Activated CD4-positive, alpha-beta T cell treated with anti-CD3 and anti-CD28 coated beads for 36 hours (primary cell): ENCODE results near the gene TRIM74. TPM values are rescaled to one million over a fixed set of nuclear protein-coding genes. Genes with fewer than 3 reads are reported as not detected.
"Not testable (repeated sequence)": the region's sequence is repeated elsewhere in the genome, so short reads cannot be mapped to it uniquely, and the experiment has no call there.

Source experiments
- ATAC-seq: fragments of 200-7000 bp; cut with Tn5 transposase; one replicate; pipeline ENCODE4 v1.10.0; 2021; ENCODE audit warnings: mild to moderate bottlenecking, moderate library complexity
- CTCF ChIA-PET: fragments of 350-600 bp; sonication (Branson Sonifier 250); formaldehyde crosslinking; loops from one replicate; lab custom pipeline; 2021; ENCODE audit warnings: antibody characterized with exemption; lab: Charles Lee
- POLR2A ChIA-PET: fragments of 350-600 bp; sonication (Branson Sonifier 250); formaldehyde crosslinking; loops from one replicate; lab custom pipeline; 2021; ENCODE audit warnings: antibody characterized with exemption, inconsistent platforms; lab: Charles Lee
- DNase-seq: peaks from one replicate; pipeline ENCODE4 v3.0.0-alpha.2; 2020
- H3K27ac Mint-ChIP-seq: one replicate; pipeline ENCODE4 v1.8.0; 2021; ENCODE audit warnings: mixed read lengths
- H3K27me3 Mint-ChIP-seq: one replicate; pipeline ENCODE4 v1.8.0; 2021; ENCODE audit warnings: mixed read lengths
- H3K36me3 Mint-ChIP-seq: one replicate; pipeline ENCODE4 v1.8.0; 2021; ENCODE audit warnings: low read depth, mixed read lengths
- H3K4me1 Mint-ChIP-seq: one replicate; pipeline ENCODE4 v1.8.0; 2021; ENCODE audit warnings: mixed read lengths
- H3K4me3 Mint-ChIP-seq: one replicate; pipeline ENCODE4 v1.8.0; 2021; ENCODE audit warnings: mild to moderate bottlenecking, moderate library complexity, mixed read lengths
- H3K9me3 Mint-ChIP-seq: one replicate; pipeline ENCODE4 v1.8.0; 2021; ENCODE audit warnings: low read depth, mixed read lengths
- intact Hi-C, 2 experiments: fragments of 100-400 bp; cut with DNase I in 1 of 2; cut with micrococcal nuclease in 1 of 2; formaldehyde crosslinking; loops; one replicate each; pipeline versions ENCODE4 v1.14.2 to v1.15.1; 2022 to 2024; cut with DNase I, micrococcal nuclease
- total RNA-seq, 2 experiments: library from RNA; stranded (reverse); gene quantifications; one replicate each; pipeline ENCODE4 v1.2.3, GENCODE V29; 2021

TRIM74 gene
- total RNA-seq, 2 experiments from 2014 or later: 0.40 to 0.66 TPM

GRCh38 chr7:72953901-72954562, 15.2 kb downstream of the TRIM74 start:
- H3K27me3 Mint-ChIP-seq, H3K27ac Mint-ChIP-seq, POLR2A ChIA-PET, CTCF ChIA-PET, H3K4me1 Mint-ChIP-seq, DNase-seq, H3K36me3 Mint-ChIP-seq, intact Hi-C loops, H3K4me3 Mint-ChIP-seq, H3K9me3 Mint-ChIP-seq: not testable (repeated sequence)
- ATAC-seq: peak; percentile 53

DNA sequence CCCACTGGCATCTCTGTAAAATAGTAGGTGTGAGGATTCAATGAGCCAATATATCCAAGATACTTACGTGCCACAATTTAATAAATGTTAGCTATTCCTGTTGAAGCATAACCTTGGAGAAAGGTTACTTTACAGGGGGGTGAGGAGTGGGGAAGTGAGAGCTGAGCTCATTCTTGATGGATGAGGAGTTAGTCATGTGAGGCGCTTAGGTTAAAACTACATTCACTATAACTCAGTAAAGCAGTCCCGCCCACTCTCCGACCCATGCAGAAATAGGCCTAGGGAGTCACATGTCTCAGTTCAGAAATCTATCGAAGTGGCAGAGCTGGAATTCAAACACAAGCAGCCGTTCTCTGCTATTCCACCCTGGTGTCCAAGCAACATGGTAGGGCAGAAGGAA, 18.8 kb downstream of the TRIM74 start:
- H3K27me3 Mint-ChIP-seq, H3K27ac Mint-ChIP-seq, CTCF ChIA-PET, ATAC-seq, H3K4me3 Mint-ChIP-seq, H3K9me3 Mint-ChIP-seq, H3K4me1 Mint-ChIP-seq, intact Hi-C loops, DNase-seq, POLR2A ChIA-PET, H3K36me3 Mint-ChIP-seq: not testable (repeated sequence)

DNA sequence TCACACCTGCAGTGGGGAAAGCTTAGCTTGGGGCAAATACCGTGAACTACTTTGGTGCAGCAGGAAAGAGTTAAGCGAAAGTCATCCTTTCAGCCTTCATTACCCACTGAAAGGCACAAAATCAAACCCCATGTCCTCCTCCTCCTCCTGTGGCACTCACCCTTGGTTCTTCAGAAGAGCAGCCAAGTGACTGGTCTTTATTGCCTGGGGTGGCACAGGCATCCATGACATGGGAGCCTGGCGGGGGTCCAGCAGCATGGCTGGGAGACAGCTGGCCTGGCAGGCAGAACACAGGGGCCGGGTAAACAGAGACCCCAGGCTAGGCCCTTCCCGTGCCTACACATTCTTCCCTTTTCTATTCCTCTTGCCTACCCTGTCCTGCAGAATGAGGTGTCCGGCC, 19.6 kb downstream of the TRIM74 start:
- not testable (repeated sequence) for H3K36me3 Mint-ChIP-seq, H3K27ac Mint-ChIP-seq, ATAC-seq

GRCh38 chr7:72949276-72949675, 20.0 kb downstream of the TRIM74 start:
- ATAC-seq, intact Hi-C loops, H3K36me3 Mint-ChIP-seq, DNase-seq, H3K27ac Mint-ChIP-seq, H3K4me1 Mint-ChIP-seq, CTCF ChIA-PET, H3K4me3 Mint-ChIP-seq, H3K27me3 Mint-ChIP-seq, H3K9me3 Mint-ChIP-seq, POLR2A ChIA-PET: not testable (repeated sequence)

More for the DNA sequence above, 19.6 kb downstream of the TRIM74 start:
- H3K27me3 Mint-ChIP-seq, POLR2A ChIA-PET, intact Hi-C loops, H3K9me3 Mint-ChIP-seq, DNase-seq, H3K4me3 Mint-ChIP-seq, CTCF ChIA-PET, H3K4me1 Mint-ChIP-seq: not testable (repeated sequence)

- POLR2A ChIA-PET, H3K27ac Mint-ChIP-seq, DNase-seq, H3K9me3 Mint-ChIP-seq, H3K36me3 Mint-ChIP-seq, ATAC-seq, H3K4me3 Mint-ChIP-seq, H3K27me3 Mint-ChIP-seq, CTCF ChIA-PET, intact Hi-C loops, H3K4me1 Mint-ChIP-seq: not testable (repeated sequence)
Measured at GRCh38 chr7:72948714-72949113, 20.6 kb downstream of the TRIM74 start.

DNA sequence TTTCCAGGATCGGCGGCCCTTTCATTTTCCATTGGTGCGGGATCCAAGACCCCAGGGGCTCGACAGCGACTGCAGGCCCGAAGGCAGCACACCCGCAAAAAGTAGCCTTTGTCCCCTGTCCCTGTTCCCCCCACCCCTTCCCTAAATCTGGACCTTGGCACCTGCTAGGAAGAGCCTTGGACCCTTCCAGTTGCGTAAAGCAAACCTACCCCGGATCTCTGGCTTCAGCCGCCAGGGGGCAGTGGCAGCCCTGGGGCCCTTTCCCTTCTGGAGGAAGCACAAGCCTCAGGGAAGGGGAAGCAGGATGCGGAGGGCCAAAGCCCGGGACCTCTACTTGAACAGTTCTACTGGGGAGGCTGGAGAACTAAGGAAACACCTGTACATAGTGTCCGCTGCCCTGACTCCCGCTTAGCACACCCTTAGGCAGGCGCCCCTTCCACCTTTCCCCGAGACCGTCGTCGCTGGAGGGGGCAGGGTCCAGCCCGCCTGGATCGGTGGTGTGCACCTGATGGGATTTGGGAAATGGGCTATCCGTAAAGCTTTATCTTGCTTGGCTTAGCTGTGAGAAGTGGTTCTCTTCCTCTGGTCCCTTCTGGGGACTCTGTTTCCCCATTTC, 23.0 kb downstream of the TRIM74 start:
- CTCF ChIA-PET, intact Hi-C loops, POLR2A ChIA-PET, H3K27ac Mint-ChIP-seq, DNase-seq, H3K27me3 Mint-ChIP-seq, H3K4me1 Mint-ChIP-seq, H3K4me3 Mint-ChIP-seq, ATAC-seq, H3K9me3 Mint-ChIP-seq: not testable (repeated sequence)
- H3K36me3 Mint-ChIP-seq: peaks cover 12% of the 10 kb centered on the region

- POLR2A ChIA-PET, DNase-seq, H3K4me3 Mint-ChIP-seq, H3K27me3 Mint-ChIP-seq, H3K27ac Mint-ChIP-seq, CTCF ChIA-PET, H3K9me3 Mint-ChIP-seq, intact Hi-C loops, ATAC-seq, H3K4me1 Mint-ChIP-seq: not testable (repeated sequence)
- H3K36me3 Mint-ChIP-seq: peaks cover 14% of the 10 kb centered on the region
Measured at GRCh38 chr7:72945597-72945996, 23.7 kb downstream of the TRIM74 start.

- H3K4me3 Mint-ChIP-seq, intact Hi-C loops, ATAC-seq: not testable (repeated sequence)
Measured at GRCh38 chr7:72944937-72945336, 24.3 kb downstream of the TRIM74 start.

DNA sequence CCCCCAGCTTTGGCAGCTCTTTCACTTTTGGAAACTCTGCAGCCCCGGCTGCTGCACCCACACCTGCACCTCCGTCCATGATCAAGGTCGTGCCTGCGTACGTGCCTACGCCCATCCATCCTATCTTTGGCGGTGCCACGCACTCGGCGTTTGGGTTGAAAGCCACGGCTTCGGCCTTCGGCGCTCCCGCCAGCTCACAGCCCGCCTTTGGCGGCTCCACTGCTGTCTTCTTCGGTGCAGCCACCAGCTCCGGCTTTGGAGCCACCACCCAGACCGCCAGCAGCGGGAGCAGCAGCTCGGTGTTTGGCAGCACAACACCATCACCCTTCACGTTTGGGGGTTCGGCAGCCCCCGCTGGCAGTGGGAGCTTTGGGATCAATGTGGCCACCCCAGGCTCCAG, 26.3 kb downstream of the TRIM74 start:
- H3K9me3 Mint-ChIP-seq, H3K27me3 Mint-ChIP-seq, POLR2A ChIA-PET, H3K4me1 Mint-ChIP-seq, H3K4me3 Mint-ChIP-seq, CTCF ChIA-PET, H3K27ac Mint-ChIP-seq, ATAC-seq, DNase-seq, intact Hi-C loops: not testable (repeated sequence)
- H3K36me3 Mint-ChIP-seq: peaks cover 23% of the 10 kb centered on the region

More at GRCh38 chr7:72944937-72945336, 24.3 kb downstream of the TRIM74 start:
- DNase-seq, CTCF ChIA-PET, H3K27ac Mint-ChIP-seq, POLR2A ChIA-PET, H3K4me1 Mint-ChIP-seq, H3K27me3 Mint-ChIP-seq, H3K9me3 Mint-ChIP-seq: not testable (repeated sequence)
- peaks cover 14% of the 10 kb centered on the region for H3K36me3 Mint-ChIP-seq

DNA sequence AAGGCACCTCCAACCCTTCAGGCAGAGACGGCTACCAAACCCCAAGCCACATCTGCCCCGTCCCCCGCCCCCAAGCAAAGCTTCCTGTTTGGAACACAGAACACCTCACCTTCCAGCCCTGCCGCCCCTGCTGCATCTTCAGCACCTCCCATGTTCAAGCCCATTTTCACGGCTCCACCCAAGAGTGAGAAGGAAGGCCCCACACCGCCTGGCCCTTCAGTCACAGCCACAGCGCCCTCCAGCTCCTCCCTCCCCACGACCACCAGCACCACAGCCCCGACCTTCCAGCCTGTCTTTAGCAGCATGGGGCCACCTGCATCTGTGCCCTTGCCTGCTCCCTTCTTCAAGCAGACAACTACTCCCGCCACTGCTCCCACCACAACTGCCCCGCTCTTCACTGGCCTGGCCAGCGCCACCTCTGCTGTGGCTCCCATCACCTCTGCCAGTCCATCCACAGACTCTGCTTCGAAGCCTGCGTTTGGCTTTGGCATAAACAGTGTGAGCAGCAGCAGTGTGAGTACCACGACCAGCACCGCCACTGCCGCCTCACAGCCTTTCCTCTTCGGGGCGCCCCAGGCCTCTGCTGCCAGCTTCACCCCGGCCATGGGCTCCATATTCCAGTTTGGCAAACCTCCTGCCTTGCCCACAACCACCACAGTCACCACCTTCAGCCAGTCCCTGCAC, 27.1 kb downstream of the TRIM74 start:
- H3K4me3 Mint-ChIP-seq, H3K4me1 Mint-ChIP-seq, CTCF ChIA-PET, intact Hi-C loops, POLR2A ChIA-PET, H3K9me3 Mint-ChIP-seq, H3K27me3 Mint-ChIP-seq, DNase-seq, H3K27ac Mint-ChIP-seq, ATAC-seq: not testable (repeated sequence)
- H3K36me3 Mint-ChIP-seq: peaks cover 24% of the 10 kb centered on the region

GRCh38 chr7:72928216-72928615, 41.0 kb downstream of the TRIM74 start:
- Mint-ChIP-seq H3K36me3 (peaks cover 58% of the 10 kb centered on the region), H3K4me1 (peaks cover 23% of the 10 kb centered on the region)
- H3K9me3 Mint-ChIP-seq, H3K27ac Mint-ChIP-seq, POLR2A ChIA-PET, ATAC-seq, DNase-seq, H3K27me3 Mint-ChIP-seq, H3K4me3 Mint-ChIP-seq, CTCF ChIA-PET: not testable (repeated sequence)
- intact Hi-C loops: loop anchor here in 1 of 2 experiments (5.0 kb wide), 1 partner anchor 799 kb away; no protein-coding TSS in a partner anchor
